Panc1 (cell line): ENCODE results near the gene ZNF808. TPM values are rescaled to one million over a fixed set of nuclear protein-coding genes. Genes with fewer than 3 reads are reported as not detected.
A peak's percentile ranks its signal among the peaks of the same experiment; 100 is the strongest.

Experiments used
- ATAC-seq: fragments of 200-7000 bp; cut with Tn5 transposase; 2 replicates; pipeline ENCODE4 v1.9.1; 2020; ENCODE audit warnings: mild to moderate bottlenecking, moderate library complexity
- BruUV-seq: library from RNA; stranded (reverse); fragments of 400-500 nt; replicated peaks from 2 replicates; lab custom pipeline; 2021; lab: Mats Ljungman, UMichigan
- CTCF ChIA-PET: fragments of 300-600 bp; sonication (Branson Sonifier 250); formaldehyde crosslinking; loops from one replicate; lab custom pipeline; 2022; ENCODE audit warnings: antibody characterized with exemption; lab: Charles Lee
- POLR2A ChIA-PET: fragments of 300-600 bp; sonication (Branson Sonifier 250); formaldehyde crosslinking; loops from one replicate; lab custom pipeline; 2022; ENCODE audit warnings: antibody characterized with exemption; lab: Charles Lee
- DNase-seq: peaks from one replicate; pipeline ENCODE4 v3.0.0-alpha.2; 2010; ENCODE audit warnings: low read depth, low spot score
- H3K27ac ChIP-seq: 2 replicates; pipeline ENCODE4 v1.5.1; 2011; ENCODE audit warnings: mild to moderate bottlenecking, low read length, inconsistent platforms
- H3K27me3 ChIP-seq: fragments of 200-500 bp; sonication (Bioruptor generic); 2 replicates; pipeline ENCODE4 v1.6.0; 2014; ENCODE audit warnings: low read length, inconsistent platforms; ENCODE audit not compliant: control insufficient read depth, insufficient read depth
- H3K36me3 ChIP-seq: fragments of 200-500 bp; sonication (Bioruptor generic); 2 replicates; pipeline ENCODE4 v1.5.1; 2014; ENCODE audit warnings: inconsistent platforms, mild to moderate bottlenecking, low read length, moderate library complexity; ENCODE audit not compliant: control insufficient read depth, insufficient read depth
- H3K4me1 ChIP-seq: 2 replicates; pipeline ENCODE4 v1.5.1; 2011; ENCODE audit warnings: inconsistent platforms, mild to moderate bottlenecking, low read length, moderate library complexity; ENCODE audit not compliant: control insufficient read depth, insufficient read depth
- H3K4me3 ChIP-seq, 2 experiments: 2 replicates each; pipeline ENCODE4 v1.5.1; 2011 to 2012; ENCODE audit warnings: low read depth in 2 of 2, low read length in 2 of 2, mild to moderate bottlenecking in 2 of 2, inconsistent platforms in 1 of 2, moderate library complexity in 1 of 2
- H3K9me3 ChIP-seq: fragments of 200-500 bp; sonication (Bioruptor generic); 2 replicates; pipeline ENCODE4 v1.5.1; 2014; ENCODE audit warnings: low read depth, mild to moderate bottlenecking, inconsistent platforms, low read length, moderate library complexity; ENCODE audit not compliant: control insufficient read depth, insufficient read depth
- POLR2AphosphoS5 ChIP-seq: IDR thresholded peaks from 2 replicates; pipeline ENCODE4 v1.6.1; 2012; ENCODE audit warnings: mild to moderate bottlenecking, low read depth, low read length, moderate library complexity
- SIN3A ChIP-seq: IDR thresholded peaks from 2 replicates; pipeline ENCODE4 v1.6.1; 2012; ENCODE audit warnings: low read depth, mild to moderate bottlenecking, low read length, moderate library complexity, borderline replicate concordance; ENCODE audit not compliant: insufficient read depth
- TCF7L2 ChIP-seq: IDR thresholded peaks from 2 replicates; pipeline ENCODE4 v1.6.1; 2011; ENCODE audit warnings: mild to moderate bottlenecking, low read depth, low read length, inconsistent platforms
- in situ Hi-C: cut with HindIII; loops from 2 replicates; pipeline ENCODE4 v1.10.0; 2016; ENCODE audit warnings: low sequenced_read_pairs, low pct_unique_long_range_greater_than_20kb
- intact Hi-C: fragments of 100-400 bp; cut with micrococcal nuclease; formaldehyde crosslinking; loops from one replicate; pipeline ENCODE4 v1.10.0; 2022; ENCODE audit not compliant: unreplicated experiment
- total RNA-seq: library from RNA; stranded (reverse); gene quantifications from one replicate; pipeline ENCODE4 v1.2.1, GENCODE V29; 2021; ENCODE audit not compliant: unreplicated experiment
- TF ChIP-seq, protein P1 (sequence below): fragments of 450-650 bp; IDR thresholded peaks from 2 replicates; pipeline ENCODE4 v1.5.1; 2017; ENCODE audit warnings: mild to moderate bottlenecking
- TF ChIP-seq, protein P2 (sequence below), 2 experiments: IDR thresholded peaks; 2 replicates each; pipeline ENCODE4 v1.6.1; 2011 to 2012; ENCODE audit warnings: low read depth in 2 of 2, control low read depth in 1 of 2, low read length in 1 of 2, mild to moderate bottlenecking in 1 of 2, moderate library complexity in 1 of 2; ENCODE audit not compliant: insufficient read depth in 1 of 2

Gene ZNF808
- total RNA-seq, 1 experiment from 2014 or later: 19.1 TPM

DNA sequence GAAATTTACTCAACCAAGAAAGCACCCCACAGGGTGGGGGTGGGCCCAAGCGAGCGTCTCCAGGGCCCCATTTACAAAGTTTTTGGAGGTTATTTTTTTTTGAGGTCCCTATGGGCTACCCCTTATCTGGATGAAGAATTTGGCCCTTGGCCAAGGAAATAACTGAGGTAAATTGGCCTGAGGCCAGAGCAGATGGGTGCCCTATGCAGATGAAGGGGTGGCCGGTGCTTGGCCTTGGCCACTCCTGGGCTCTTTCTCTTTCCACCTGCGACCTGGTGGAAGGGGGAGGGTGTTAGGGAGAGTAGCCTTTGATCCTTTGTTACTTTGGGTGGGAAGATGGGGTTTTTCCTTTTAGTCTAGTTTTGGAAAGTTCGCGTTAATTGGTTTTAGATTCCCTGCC lies 58.1 kb downstream of the ZNF808 start:
- peaks cover 11% of the 10 kb centered on the region; the same call in 1 of the 2 replicates for H3K9me3 ChIP-seq
- no peak overlapping the region for H3K27ac ChIP-seq
- intact Hi-C loops: no loop called here
- ATAC-seq (no peak), DNase-seq (no peak)
- no peak overlapping the region for H3K4me3 ChIP-seq
- H3K4me1 ChIP-seq: no peaks in the 10 kb centered on the region
- no peaks in the 10 kb centered on the region for H3K27me3 ChIP-seq
- H3K36me3 ChIP-seq: peaks cover 3% of the 10 kb centered on the region; the same call in 1 of the 2 replicates
- in situ Hi-C loops: no loop called here
- POLR2A ChIA-PET: no interaction called here
- BruUV-seq: no TSS peak
- CTCF ChIA-PET: no interaction called here
- no peak for TF ChIP-seq TCF7L2
- TF ChIP-seq POLR2AphosphoS5: no peak
- TF ChIP-seq, protein P1, sequence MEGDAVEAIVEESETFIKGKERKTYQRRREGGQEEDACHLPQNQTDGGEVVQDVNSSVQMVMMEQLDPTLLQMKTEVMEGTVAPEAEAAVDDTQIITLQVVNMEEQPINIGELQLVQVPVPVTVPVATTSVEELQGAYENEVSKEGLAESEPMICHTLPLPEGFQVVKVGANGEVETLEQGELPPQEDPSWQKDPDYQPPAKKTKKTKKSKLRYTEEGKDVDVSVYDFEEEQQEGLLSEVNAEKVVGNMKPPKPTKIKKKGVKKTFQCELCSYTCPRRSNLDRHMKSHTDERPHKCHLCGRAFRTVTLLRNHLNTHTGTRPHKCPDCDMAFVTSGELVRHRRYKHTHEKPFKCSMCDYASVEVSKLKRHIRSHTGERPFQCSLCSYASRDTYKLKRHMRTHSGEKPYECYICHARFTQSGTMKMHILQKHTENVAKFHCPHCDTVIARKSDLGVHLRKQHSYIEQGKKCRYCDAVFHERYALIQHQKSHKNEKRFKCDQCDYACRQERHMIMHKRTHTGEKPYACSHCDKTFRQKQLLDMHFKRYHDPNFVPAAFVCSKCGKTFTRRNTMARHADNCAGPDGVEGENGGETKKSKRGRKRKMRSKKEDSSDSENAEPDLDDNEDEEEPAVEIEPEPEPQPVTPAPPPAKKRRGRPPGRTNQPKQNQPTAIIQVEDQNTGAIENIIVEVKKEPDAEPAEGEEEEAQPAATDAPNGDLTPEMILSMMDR: no peak
- TF ChIP-seq SIN3A: no peak
- TF ChIP-seq, protein P2, sequence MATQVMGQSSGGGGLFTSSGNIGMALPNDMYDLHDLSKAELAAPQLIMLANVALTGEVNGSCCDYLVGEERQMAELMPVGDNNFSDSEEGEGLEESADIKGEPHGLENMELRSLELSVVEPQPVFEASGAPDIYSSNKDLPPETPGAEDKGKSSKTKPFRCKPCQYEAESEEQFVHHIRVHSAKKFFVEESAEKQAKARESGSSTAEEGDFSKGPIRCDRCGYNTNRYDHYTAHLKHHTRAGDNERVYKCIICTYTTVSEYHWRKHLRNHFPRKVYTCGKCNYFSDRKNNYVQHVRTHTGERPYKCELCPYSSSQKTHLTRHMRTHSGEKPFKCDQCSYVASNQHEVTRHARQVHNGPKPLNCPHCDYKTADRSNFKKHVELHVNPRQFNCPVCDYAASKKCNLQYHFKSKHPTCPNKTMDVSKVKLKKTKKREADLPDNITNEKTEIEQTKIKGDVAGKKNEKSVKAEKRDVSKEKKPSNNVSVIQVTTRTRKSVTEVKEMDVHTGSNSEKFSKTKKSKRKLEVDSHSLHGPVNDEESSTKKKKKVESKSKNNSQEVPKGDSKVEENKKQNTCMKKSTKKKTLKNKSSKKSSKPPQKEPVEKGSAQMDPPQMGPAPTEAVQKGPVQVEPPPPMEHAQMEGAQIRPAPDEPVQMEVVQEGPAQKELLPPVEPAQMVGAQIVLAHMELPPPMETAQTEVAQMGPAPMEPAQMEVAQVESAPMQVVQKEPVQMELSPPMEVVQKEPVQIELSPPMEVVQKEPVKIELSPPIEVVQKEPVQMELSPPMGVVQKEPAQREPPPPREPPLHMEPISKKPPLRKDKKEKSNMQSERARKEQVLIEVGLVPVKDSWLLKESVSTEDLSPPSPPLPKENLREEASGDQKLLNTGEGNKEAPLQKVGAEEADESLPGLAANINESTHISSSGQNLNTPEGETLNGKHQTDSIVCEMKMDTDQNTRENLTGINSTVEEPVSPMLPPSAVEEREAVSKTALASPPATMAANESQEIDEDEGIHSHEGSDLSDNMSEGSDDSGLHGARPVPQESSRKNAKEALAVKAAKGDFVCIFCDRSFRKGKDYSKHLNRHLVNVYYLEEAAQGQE (IDR thresholded peaks at IDR 0.05; ENCODE audit: insufficient read depth in 1 of 2, low read depth in 2 of 2, low read length in 1 of 2): no peak

DNA sequence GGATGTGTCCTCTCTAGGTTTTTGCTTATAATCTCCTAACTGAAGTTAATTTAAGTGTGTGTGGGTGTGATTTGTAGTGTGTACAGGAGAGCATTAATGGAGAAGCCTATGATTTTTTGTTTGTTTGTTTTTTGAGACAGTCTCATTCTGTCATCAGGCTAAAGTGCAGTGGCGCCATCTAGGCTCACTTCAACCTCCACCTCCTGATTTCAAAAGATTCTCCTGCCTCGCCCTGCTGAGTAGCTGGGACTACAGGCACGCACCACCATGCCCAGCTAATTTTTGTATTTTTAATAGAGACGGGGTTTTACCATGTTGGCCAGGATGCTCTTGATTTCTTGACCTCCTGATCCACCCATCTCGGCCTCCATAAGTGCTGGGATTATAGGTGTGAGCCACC lies 63.3 kb downstream of the ZNF808 start:
- no TSS peak for BruUV-seq
- no peak for TF ChIP-seq SIN3A
- TF ChIP-seq, protein P1: 0 out of 2 replicates have a peak, but pooled peaks have one; percentile 29
- TF ChIP-seq POLR2AphosphoS5: no peak
- no peak for TF ChIP-seq TCF7L2
- TF ChIP-seq, protein P2 (IDR thresholded peaks at IDR 0.05; ENCODE audit: insufficient read depth in 1 of 2, low read depth in 2 of 2, low read length in 1 of 2): no peak
- Histone ChIP-seq H3K9me3 (no peaks in the 10 kb centered on the region), H3K36me3 (no peaks in the 10 kb centered on the region), H3K27ac (no peak overlapping the region), H3K4me1 (no peaks in the 10 kb centered on the region), H3K27me3 (no peaks in the 10 kb centered on the region), H3K4me3 (no peak overlapping the region)
- DNase-seq (no peak), ATAC-seq (no peak)
- ChIA-PET CTCF (no interaction called here), POLR2A (interaction anchor here (0.5 kb wide), 1 partner anchor 28 kb away, joined by 4 read pairs; no protein-coding TSS in a partner anchor)
- intact Hi-C loops: no loop called here
- in situ Hi-C loops: no loop called here
